ENCODE measurements around the gene USP25. TPM values are rescaled to one million over a fixed set of nuclear protein-coding genes. Genes with fewer than 3 reads are reported as not detected.

USP25 gene
- polyA plus RNA-seq, 2 donors = 10.4 to 10.8 TPM

DNA sequence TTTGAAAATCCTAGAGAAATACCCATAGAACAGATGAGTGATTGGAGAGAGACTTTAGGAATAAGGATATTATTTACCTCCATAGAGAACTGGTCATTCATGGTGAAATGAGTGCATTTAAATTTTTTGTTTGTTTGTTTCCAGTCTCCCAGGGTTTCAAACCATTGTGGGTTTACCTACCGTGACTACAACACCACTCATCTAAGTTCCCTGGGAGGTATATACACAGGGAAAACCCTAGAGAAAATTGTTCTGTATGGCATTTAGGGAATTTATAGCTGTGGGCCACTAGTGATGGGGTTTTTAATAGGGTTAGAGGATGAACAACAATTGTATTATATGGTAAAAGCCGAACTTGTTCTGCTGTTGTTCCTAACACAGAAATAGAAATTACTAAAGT is 109.2 kb downstream of the USP25 start:
- peaks cover 0 to 2% of the 10 kb centered on the region in 2 donors for H3K36me3 ChIP-seq (ENCODE audit: control insufficient read depth in 2 of 2, insufficient read depth in 2 of 2, low read length in 1 of 2)
- H3K4me1 ChIP-seq (ENCODE audit: control insufficient read depth in 2 of 2, insufficient read depth in 2 of 2, low read length in 1 of 2) = no peaks in the 10 kb centered on the region
- WGBS, 2 donors = 95 to 98% methylated on average over 2 of the region's 2 CpGs
- H3K27ac ChIP-seq (ENCODE audit: low read depth in 2 of 2, low read length in 1 of 2) = no peak overlapping the region
- no peaks in the 10 kb centered on the region for H3K27me3 ChIP-seq (ENCODE audit: control insufficient read depth in 1 of 2, insufficient read depth in 2 of 2, low read length in 2 of 2)
- no peak overlapping the region for H3K4me3 ChIP-seq (ENCODE audit: low read depth in 1 of 2, low read length in 2 of 2)
- H3K9me3 ChIP-seq (ENCODE audit: control insufficient read depth in 2 of 2, insufficient read depth in 1 of 2, low read depth in 1 of 2, low read length in 1 of 2) = no peaks in the 10 kb centered on the region

GRCh38 chr21:15839601-15840000 is 109.8 kb downstream of the USP25 start:
- WGBS, 2 donors = 87 to 93% methylated on average over 2 of the region's 2 CpGs
- H3K9me3 ChIP-seq (ENCODE audit: control insufficient read depth in 2 of 2, insufficient read depth in 1 of 2, low read depth in 1 of 2, low read length in 1 of 2) = no peaks in the 10 kb centered on the region
- peaks cover 0 to 2% of the 10 kb centered on the region in 2 donors for H3K36me3 ChIP-seq (ENCODE audit: control insufficient read depth in 2 of 2, insufficient read depth in 2 of 2, low read length in 1 of 2)
- H3K4me1 ChIP-seq (ENCODE audit: control insufficient read depth in 2 of 2, insufficient read depth in 2 of 2, low read length in 1 of 2) = no peaks in the 10 kb centered on the region
- no peak overlapping the region for H3K4me3 ChIP-seq (ENCODE audit: low read depth in 1 of 2, low read length in 2 of 2)
- no peak overlapping the region for H3K27ac ChIP-seq (ENCODE audit: low read depth in 2 of 2, low read length in 1 of 2)
- H3K27me3 ChIP-seq (ENCODE audit: control insufficient read depth in 1 of 2, insufficient read depth in 2 of 2, low read length in 2 of 2) = no peaks in the 10 kb centered on the region

DNA sequence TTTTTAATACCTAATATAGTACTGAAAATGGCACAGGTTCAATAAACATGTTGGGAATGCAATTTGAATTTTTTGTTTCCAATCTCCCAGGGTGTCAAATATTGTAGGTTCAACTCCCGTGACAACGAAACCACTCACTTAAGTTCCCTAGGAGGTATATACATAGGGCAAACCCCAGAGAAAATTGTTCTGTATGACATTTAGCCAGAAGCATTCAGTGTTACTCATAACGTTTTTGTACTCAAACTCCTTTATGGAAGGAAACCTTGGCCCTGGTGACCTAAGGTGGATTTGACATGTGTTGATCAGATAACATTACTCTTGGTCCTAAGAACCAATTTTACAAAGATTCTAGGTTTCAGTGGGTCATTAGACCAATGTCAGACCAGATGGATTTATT is 110.6 kb downstream of the USP25 start:
- H3K27ac ChIP-seq (ENCODE audit: low read depth in 2 of 2, low read length in 1 of 2) = no peak overlapping the region
- 85% methylated on average over 3 of the region's 3 CpGs for WGBS, 2 donors
- H3K4me3 ChIP-seq (ENCODE audit: low read depth in 1 of 2, low read length in 2 of 2) = no peak overlapping the region
- no peaks in the 10 kb centered on the region for H3K27me3 ChIP-seq (ENCODE audit: control insufficient read depth in 1 of 2, insufficient read depth in 2 of 2, low read length in 2 of 2)
- H3K36me3 ChIP-seq (ENCODE audit: control insufficient read depth in 2 of 2, insufficient read depth in 2 of 2, low read length in 1 of 2) = peaks cover 0 to 2% of the 10 kb centered on the region in 2 donors
- H3K9me3 ChIP-seq (ENCODE audit: control insufficient read depth in 2 of 2, insufficient read depth in 1 of 2, low read depth in 1 of 2, low read length in 1 of 2) = no peaks in the 10 kb centered on the region
- H3K4me1 ChIP-seq (ENCODE audit: control insufficient read depth in 2 of 2, insufficient read depth in 2 of 2, low read length in 1 of 2) = no peaks in the 10 kb centered on the region

- Histone ChIP-seq H3K36me3 (ENCODE audit: control insufficient read depth in 2 of 2, insufficient read depth in 2 of 2, low read length in 1 of 2) (peaks cover 0 to 2% of the 10 kb centered on the region in 2 donors), H3K4me1 (ENCODE audit: control insufficient read depth in 2 of 2, insufficient read depth in 2 of 2, low read length in 1 of 2) (no peaks in the 10 kb centered on the region), H3K4me3 (ENCODE audit: low read depth in 1 of 2, low read length in 2 of 2) (no peak overlapping the region), H3K9me3 (ENCODE audit: control insufficient read depth in 2 of 2, insufficient read depth in 1 of 2, low read depth in 1 of 2, low read length in 1 of 2) (no peaks in the 10 kb centered on the region), H3K27me3 (ENCODE audit: control insufficient read depth in 1 of 2, insufficient read depth in 2 of 2, low read length in 2 of 2) (no peaks in the 10 kb centered on the region), H3K27ac (ENCODE audit: low read depth in 2 of 2, low read length in 1 of 2) (no peak overlapping the region)
- WGBS, 2 donors = 58 to 59% methylated on average over 3 of the region's 3 CpGs
Observed at GRCh38 chr21:15841856-15842564, 112.2 kb downstream of the USP25 start.

- WGBS, 2 donors = 67 to 82% methylated on average over 2 of the region's 2 CpGs
- Histone ChIP-seq H3K36me3 (ENCODE audit: control insufficient read depth in 2 of 2, insufficient read depth in 2 of 2, low read length in 1 of 2) (peaks cover 0 to 2% of the 10 kb centered on the region in 2 donors), H3K27ac (ENCODE audit: low read depth in 2 of 2, low read length in 1 of 2) (no peak overlapping the region), H3K9me3 (ENCODE audit: control insufficient read depth in 2 of 2, insufficient read depth in 1 of 2, low read depth in 1 of 2, low read length in 1 of 2) (no peaks in the 10 kb centered on the region), H3K4me1 (ENCODE audit: control insufficient read depth in 2 of 2, insufficient read depth in 2 of 2, low read length in 1 of 2) (no peaks in the 10 kb centered on the region), H3K27me3 (ENCODE audit: control insufficient read depth in 1 of 2, insufficient read depth in 2 of 2, low read length in 2 of 2) (no peaks in the 10 kb centered on the region), H3K4me3 (ENCODE audit: low read depth in 1 of 2, low read length in 2 of 2) (no peak overlapping the region)
Observed at GRCh38 chr21:15842565-15842880, 112.7 kb downstream of the USP25 start.

- no peaks in the 10 kb centered on the region for H3K9me3 ChIP-seq (ENCODE audit: control insufficient read depth in 2 of 2, insufficient read depth in 1 of 2, low read depth in 1 of 2, low read length in 1 of 2)
- no peak overlapping the region for H3K4me3 ChIP-seq (ENCODE audit: low read depth in 1 of 2, low read length in 2 of 2)
- WGBS, 2 donors = 93 to 98% methylated on average over 1 of the region's 1 CpG
- H3K27ac ChIP-seq (ENCODE audit: low read depth in 2 of 2, low read length in 1 of 2) = no peak overlapping the region
- H3K27me3 ChIP-seq (ENCODE audit: control insufficient read depth in 1 of 2, insufficient read depth in 2 of 2, low read length in 2 of 2) = no peaks in the 10 kb centered on the region
- H3K36me3 ChIP-seq (ENCODE audit: control insufficient read depth in 2 of 2, insufficient read depth in 2 of 2, low read length in 1 of 2) = peaks cover 0 to 2% of the 10 kb centered on the region in 2 donors
- H3K4me1 ChIP-seq (ENCODE audit: control insufficient read depth in 2 of 2, insufficient read depth in 2 of 2, low read length in 1 of 2) = no peaks in the 10 kb centered on the region
Observed at GRCh38 chr21:15843766-15844165, 114.0 kb downstream of the USP25 start.

DNA sequence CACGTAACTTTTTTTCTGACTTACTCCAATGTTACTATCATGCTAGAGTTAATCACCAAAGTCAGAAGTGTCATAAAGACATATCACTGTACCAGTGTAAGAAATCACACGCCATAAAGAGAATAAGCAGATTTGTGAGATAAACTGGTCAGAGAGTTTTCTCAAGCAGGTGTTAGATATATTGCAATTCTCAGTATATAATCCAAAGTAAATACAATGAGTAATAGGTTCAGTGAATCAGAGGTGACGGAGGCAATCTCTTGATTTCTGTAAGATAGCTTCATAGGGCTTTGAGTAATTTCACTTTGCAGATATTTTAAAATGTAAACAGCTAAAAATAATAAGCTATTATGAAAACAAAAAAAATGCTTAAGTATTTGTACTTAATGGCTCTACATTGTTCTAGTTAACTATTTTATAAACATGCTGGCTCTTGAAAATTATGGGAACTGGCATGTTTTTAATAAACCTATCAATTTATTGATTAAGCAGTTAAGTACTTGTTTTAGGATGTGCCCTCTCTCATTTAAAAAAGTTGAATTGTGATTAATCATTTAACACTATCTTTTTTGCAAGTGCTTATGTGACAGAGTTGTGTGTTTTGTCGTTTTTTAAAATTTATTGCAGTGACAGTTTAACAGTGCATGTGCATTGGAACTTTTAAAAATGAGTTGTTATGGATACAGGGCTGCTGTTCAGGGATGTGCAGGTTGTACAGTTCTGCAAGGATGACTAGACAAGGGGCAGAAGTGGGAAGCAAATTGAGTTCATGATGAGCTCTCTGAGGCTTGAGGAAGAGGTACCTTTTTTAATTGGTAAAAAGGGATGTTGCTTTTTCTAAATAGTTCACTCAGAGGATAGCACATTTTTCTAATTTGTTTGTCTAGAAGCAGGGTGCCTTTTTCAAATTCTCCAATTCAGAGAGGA is 119.1 kb downstream of the USP25 start:
- H3K27ac ChIP-seq (ENCODE audit: low read depth in 2 of 2, low read length in 1 of 2) = no peak overlapping the region
- H3K9me3 ChIP-seq (ENCODE audit: control insufficient read depth in 2 of 2, insufficient read depth in 1 of 2, low read depth in 1 of 2, low read length in 1 of 2) = no peaks in the 10 kb centered on the region
- no peaks in the 10 kb centered on the region for H3K4me1 ChIP-seq (ENCODE audit: control insufficient read depth in 2 of 2, insufficient read depth in 2 of 2, low read length in 1 of 2)
- WGBS, 2 donors = 55% methylated on average over 4 of the region's 4 CpGs
- H3K4me3 ChIP-seq (ENCODE audit: low read depth in 1 of 2, low read length in 2 of 2) = no peak overlapping the region
- no peaks in the 10 kb centered on the region for H3K27me3 ChIP-seq (ENCODE audit: control insufficient read depth in 1 of 2, insufficient read depth in 2 of 2, low read length in 2 of 2)
- H3K36me3 ChIP-seq (ENCODE audit: control insufficient read depth in 2 of 2, insufficient read depth in 2 of 2, low read length in 1 of 2) = no peaks in the 10 kb centered on the region

GRCh38 chr21:15849927-15850326 is 120.1 kb downstream of the USP25 start:
- no peaks in the 10 kb centered on the region for H3K9me3 ChIP-seq (ENCODE audit: control insufficient read depth in 2 of 2, insufficient read depth in 1 of 2, low read depth in 1 of 2, low read length in 1 of 2)
- H3K4me1 ChIP-seq (ENCODE audit: control insufficient read depth in 2 of 2, insufficient read depth in 2 of 2, low read length in 1 of 2) = no peaks in the 10 kb centered on the region
- no peak overlapping the region for H3K27ac ChIP-seq (ENCODE audit: low read depth in 2 of 2, low read length in 1 of 2)
- no peaks in the 10 kb centered on the region for H3K36me3 ChIP-seq (ENCODE audit: control insufficient read depth in 2 of 2, insufficient read depth in 2 of 2, low read length in 1 of 2)
- 90 to 93% methylated on average over 2 of the region's 2 CpGs for WGBS, 2 donors
- no peak overlapping the region for H3K4me3 ChIP-seq (ENCODE audit: low read depth in 1 of 2, low read length in 2 of 2)
- no peaks in the 10 kb centered on the region for H3K27me3 ChIP-seq (ENCODE audit: control insufficient read depth in 1 of 2, insufficient read depth in 2 of 2, low read length in 2 of 2)

DNA sequence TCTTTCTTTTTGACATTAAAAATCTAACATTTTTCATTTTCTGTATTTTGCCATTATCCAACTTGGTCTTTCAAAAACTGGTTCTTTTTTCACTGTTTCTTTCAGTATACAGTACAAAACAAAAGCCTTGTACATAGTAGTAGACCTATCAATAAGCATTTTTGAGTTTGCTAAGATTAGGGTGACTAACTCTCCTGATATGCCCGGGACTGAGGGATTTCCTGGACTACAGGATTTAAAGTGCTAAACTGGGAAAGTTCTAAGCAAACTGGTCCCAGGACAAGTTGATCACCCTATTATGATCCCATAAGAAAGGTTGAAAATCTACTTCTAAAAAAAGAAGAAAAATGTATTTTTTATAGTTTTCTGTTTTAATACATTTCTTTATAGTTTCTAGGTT is 120.9 kb downstream of the USP25 start:
- Histone ChIP-seq H3K27me3 (ENCODE audit: control insufficient read depth in 1 of 2, insufficient read depth in 2 of 2, low read length in 2 of 2) (no peaks in the 10 kb centered on the region), H3K27ac (ENCODE audit: low read depth in 2 of 2, low read length in 1 of 2) (no peak overlapping the region)
- WGBS, 2 donors = 37 to 46% methylated on average over 1 of the region's 1 CpG

More for the DNA sequence above, 120.9 kb downstream of the USP25 start:
- Histone ChIP-seq H3K9me3 (ENCODE audit: control insufficient read depth in 2 of 2, insufficient read depth in 1 of 2, low read depth in 1 of 2, low read length in 1 of 2) (no peaks in the 10 kb centered on the region), H3K4me1 (ENCODE audit: control insufficient read depth in 2 of 2, insufficient read depth in 2 of 2, low read length in 1 of 2) (no peaks in the 10 kb centered on the region), H3K36me3 (ENCODE audit: control insufficient read depth in 2 of 2, insufficient read depth in 2 of 2, low read length in 1 of 2) (no peaks in the 10 kb centered on the region), H3K4me3 (ENCODE audit: low read depth in 1 of 2, low read length in 2 of 2) (no peak overlapping the region)
